ENCODE measurements around the gene DNTTIP2.
A peak's percentile ranks its signal among the peaks of the same experiment; 100 is the strongest.
"Not testable (repeated sequence)": the region's sequence is repeated elsewhere in the genome, so short reads cannot be mapped to it uniquely, and the experiment has no call there.

DNTTIP2 gene

GRCh38 chr1:93878889-93879586, at the start of gene DNTTIP2:
Gene DNTTIP2, minus strand, starts transcription at chr1:93879206. Its CDS starts 58 bp downstream, at chr1:93879148.
- Histone ChIP-seq H2AFZ (ENCODE audit: low read length, unreplicated experiment) (peak within 1 kb of the TSS; percentile 69), H3K4me1 (ENCODE audit: control insufficient read depth, insufficient read depth, low read length, unreplicated experiment) (peaks cover 21% of the 10 kb centered on the region), H3K79me2 (ENCODE audit: control insufficient read depth, insufficient read depth, low read length, unreplicated experiment) (peaks cover 40% of the 10 kb centered on the region), H3K4me3 (ENCODE audit: low read depth, low read length) (peak within 1 kb of the TSS; percentile 88), H3K36me3 (ENCODE audit: insufficient read depth, low read length) (peaks cover 34% of the 10 kb centered on the region), H3K27me3 (ENCODE audit: insufficient read depth, low read length) (no peaks in the 10 kb centered on the region), H3K27ac (ENCODE audit: low read depth, low read length) (peak within 1 kb of the TSS; percentile 70)

GRCh38 chr1:93925206-93925605, 46.2 kb upstream of the DNTTIP2 start:
- H3K36me3 ChIP-seq (ENCODE audit: insufficient read depth, low read length) = no peaks in the 10 kb centered on the region
- H3K27me3 ChIP-seq (ENCODE audit: insufficient read depth, low read length) = 0 out of 2 replicates have a peak, but pooled peaks cover 5% of the 10 kb centered on the region
- no peak overlapping the region for H3K4me3 ChIP-seq (ENCODE audit: low read depth, low read length)
- no peak overlapping the region for H3K27ac ChIP-seq (ENCODE audit: low read depth, low read length)
- no peaks in the 10 kb centered on the region for H3K4me1 ChIP-seq (ENCODE audit: control insufficient read depth, insufficient read depth, low read length, unreplicated experiment)
- no peak overlapping the region for H2AFZ ChIP-seq (ENCODE audit: low read length, unreplicated experiment)
- no peaks in the 10 kb centered on the region for H3K79me2 ChIP-seq (ENCODE audit: control insufficient read depth, insufficient read depth, low read length, unreplicated experiment)

- Histone ChIP-seq H3K36me3 (ENCODE audit: insufficient read depth, low read length) (no peaks in the 10 kb centered on the region), H3K4me1 (ENCODE audit: control insufficient read depth, insufficient read depth, low read length, unreplicated experiment) (no peaks in the 10 kb centered on the region), H3K79me2 (ENCODE audit: control insufficient read depth, insufficient read depth, low read length, unreplicated experiment) (no peaks in the 10 kb centered on the region), H3K27ac (ENCODE audit: low read depth, low read length) (no peak overlapping the region), H2AFZ (ENCODE audit: low read length, unreplicated experiment) (no peak overlapping the region), H3K4me3 (ENCODE audit: low read depth, low read length) (no peak overlapping the region), H3K27me3 (ENCODE audit: insufficient read depth, low read length) (no peaks in the 10 kb centered on the region)
These were observed 40.8 kb upstream of the DNTTIP2 start for GRCh38 chr1:93919780-93920179.

- Histone ChIP-seq H3K36me3 (ENCODE audit: insufficient read depth, low read length) (no peaks in the 10 kb centered on the region), H3K4me1 (ENCODE audit: control insufficient read depth, insufficient read depth, low read length, unreplicated experiment) (no peaks in the 10 kb centered on the region), H3K79me2 (ENCODE audit: control insufficient read depth, insufficient read depth, low read length, unreplicated experiment) (no peaks in the 10 kb centered on the region), H3K27ac (ENCODE audit: low read depth, low read length) (no peak overlapping the region), H3K27me3 (ENCODE audit: insufficient read depth, low read length) (no peaks in the 10 kb centered on the region), H3K4me3 (ENCODE audit: low read depth, low read length) (no peak overlapping the region), H2AFZ (ENCODE audit: low read length, unreplicated experiment) (no peak overlapping the region)
These were observed 38.3 kb upstream of the DNTTIP2 start for GRCh38 chr1:93917302-93917701.

- not testable (repeated sequence) for H3K4me3 ChIP-seq (ENCODE audit: low read depth, low read length); H3K36me3 ChIP-seq (ENCODE audit: insufficient read depth, low read length); H3K27ac ChIP-seq (ENCODE audit: low read depth, low read length); H2AFZ ChIP-seq (ENCODE audit: low read length, unreplicated experiment); H3K27me3 ChIP-seq (ENCODE audit: insufficient read depth, low read length)
- Histone ChIP-seq H3K79me2 (ENCODE audit: control insufficient read depth, insufficient read depth, low read length, unreplicated experiment) (peaks cover 28% of the 10 kb centered on the region), H3K4me1 (ENCODE audit: control insufficient read depth, insufficient read depth, low read length, unreplicated experiment) (peaks cover 19% of the 10 kb centered on the region)
These were observed 31.9 kb upstream of the DNTTIP2 start for GRCh38 chr1:93910880-93911279.

GRCh38 chr1:93910305-93910704, 31.3 kb upstream of the DNTTIP2 start:
- no peaks in the 10 kb centered on the region for H3K27me3 ChIP-seq (ENCODE audit: insufficient read depth, low read length)
- no peaks in the 10 kb centered on the region; the same call in 1 of the 2 replicates for H3K36me3 ChIP-seq (ENCODE audit: insufficient read depth, low read length)
- peaks cover 33% of the 10 kb centered on the region for H3K79me2 ChIP-seq (ENCODE audit: control insufficient read depth, insufficient read depth, low read length, unreplicated experiment)
- no peak overlapping the region for H3K27ac ChIP-seq (ENCODE audit: low read depth, low read length)
- no peak overlapping the region for H2AFZ ChIP-seq (ENCODE audit: low read length, unreplicated experiment)
- no peak overlapping the region for H3K4me3 ChIP-seq (ENCODE audit: low read depth, low read length)
- H3K4me1 ChIP-seq (ENCODE audit: control insufficient read depth, insufficient read depth, low read length, unreplicated experiment) = peaks cover 25% of the 10 kb centered on the region

GRCh38 chr1:93909146-93910050, 30.4 kb upstream of the DNTTIP2 start, which contains the start of gene GCLM:
Gene GCLM, minus strand, starts transcription at chr1:93909430. Its CDS starts 267 bp downstream, at chr1:93909163.
- H3K4me1 ChIP-seq (ENCODE audit: control insufficient read depth, insufficient read depth, low read length, unreplicated experiment) = peaks cover 34% of the 10 kb centered on the region
- peak within 1 kb of the TSS; percentile 57; the same call in 1 of the 2 replicates for H3K27ac ChIP-seq (ENCODE audit: low read depth, low read length)

GRCh38 chr1:93908394-93909145, 29.6 kb upstream of the DNTTIP2 start:
- Histone ChIP-seq H3K27me3 (ENCODE audit: insufficient read depth, low read length) (no peaks in the 10 kb centered on the region), H3K4me1 (ENCODE audit: control insufficient read depth, insufficient read depth, low read length, unreplicated experiment) (peaks cover 41% of the 10 kb centered on the region), H3K79me2 (ENCODE audit: control insufficient read depth, insufficient read depth, low read length, unreplicated experiment) (peaks cover 50% of the 10 kb centered on the region), H2AFZ (ENCODE audit: low read length, unreplicated experiment) (no peak overlapping the region), H3K27ac (ENCODE audit: low read depth, low read length) (peak overlapping the region; percentile 57; the same call in 1 of the 2 replicates), H3K36me3 (ENCODE audit: insufficient read depth, low read length) (no peaks in the 10 kb centered on the region; the same call in 1 of the 2 replicates), H3K4me3 (ENCODE audit: low read depth, low read length) (peak overlapping the region; percentile 96)

More at GRCh38 chr1:93909146-93910050, 30.4 kb upstream of the DNTTIP2 start, which contains the start of gene GCLM:
- H3K4me3 ChIP-seq (ENCODE audit: low read depth, low read length) = peak within 1 kb of the TSS; percentile 96
- H3K79me2 ChIP-seq (ENCODE audit: control insufficient read depth, insufficient read depth, low read length, unreplicated experiment) = peaks cover 42% of the 10 kb centered on the region
- no peaks in the 10 kb centered on the region; the same call in 1 of the 2 replicates for H3K36me3 ChIP-seq (ENCODE audit: insufficient read depth, low read length)
- no peaks in the 10 kb centered on the region for H3K27me3 ChIP-seq (ENCODE audit: insufficient read depth, low read length)
- H2AFZ ChIP-seq (ENCODE audit: low read length, unreplicated experiment) = peak within 1 kb of the TSS; percentile 94

- H3K36me3 ChIP-seq (ENCODE audit: insufficient read depth, low read length) = no peaks in the 10 kb centered on the region; the same call in 1 of the 2 replicates
- peaks cover 41% of the 10 kb centered on the region for H3K4me1 ChIP-seq (ENCODE audit: control insufficient read depth, insufficient read depth, low read length, unreplicated experiment)
- H3K79me2 ChIP-seq (ENCODE audit: control insufficient read depth, insufficient read depth, low read length, unreplicated experiment) = peaks cover 54% of the 10 kb centered on the region
- H3K27me3 ChIP-seq (ENCODE audit: insufficient read depth, low read length) = no peaks in the 10 kb centered on the region
- no peak overlapping the region for H3K27ac ChIP-seq (ENCODE audit: low read depth, low read length)
- H2AFZ ChIP-seq (ENCODE audit: low read length, unreplicated experiment) = no peak overlapping the region
- peak overlapping the region; percentile 96 for H3K4me3 ChIP-seq (ENCODE audit: low read depth, low read length)
These were observed 28.7 kb upstream of the DNTTIP2 start for GRCh38 chr1:93907718-93908117.

GRCh38 chr1:93906480-93906879, 27.5 kb upstream of the DNTTIP2 start:
- H3K4me3 ChIP-seq (ENCODE audit: low read depth, low read length) = peak overlapping the region; percentile 96
- no peaks in the 10 kb centered on the region; the same call in 1 of the 2 replicates for H3K36me3 ChIP-seq (ENCODE audit: insufficient read depth, low read length)
- peaks cover 41% of the 10 kb centered on the region for H3K4me1 ChIP-seq (ENCODE audit: control insufficient read depth, insufficient read depth, low read length, unreplicated experiment)
- H2AFZ ChIP-seq (ENCODE audit: low read length, unreplicated experiment) = no peak overlapping the region
- peaks cover 58% of the 10 kb centered on the region for H3K79me2 ChIP-seq (ENCODE audit: control insufficient read depth, insufficient read depth, low read length, unreplicated experiment)
- H3K27ac ChIP-seq (ENCODE audit: low read depth, low read length) = peak overlapping the region; percentile 43
- H3K27me3 ChIP-seq (ENCODE audit: insufficient read depth, low read length) = no peaks in the 10 kb centered on the region
